GM12878 (cell line): ENCODE measurements around the gene TULP4.

Experiments used
- CBX5 ChIP-seq: sonication (generic); IDR thresholded peaks from 2 replicates; pipeline ENCODE4 v1.6.1; 2016; ENCODE audit warnings: low read depth, moderate library complexity, mild to moderate bottlenecking, inconsistent platforms
- CTCF ChIP-seq, 3 experiments: IDR thresholded peaks in 2 of 3; conservative IDR thresholded peaks in 1 of 3; 2 replicates each; pipeline ENCODE4 v1.5.1; 2011; ENCODE audit warnings: low read depth in 3 of 3, low read length in 3 of 3, mild to moderate bottlenecking in 3 of 3, control low read depth in 2 of 3, moderate library complexity in 2 of 3, inconsistent platforms in 1 of 3, mixed read lengths in 1 of 3; ENCODE audit not compliant: control insufficient read depth in 2 of 3, insufficient read depth in 1 of 3; ENCODE audit errors: extremely low read depth in 1 of 3
- GABPA ChIP-seq: IDR thresholded peaks from 2 replicates; pipeline ENCODE4 v1.6.1; 2014; ENCODE audit warnings: antibody characterized with exemption, low read depth, mild to moderate bottlenecking, inconsistent platforms
- NR2C2 ChIP-seq: IDR thresholded peaks from 2 replicates; pipeline ENCODE4 v1.6.1; 2011; ENCODE audit warnings: borderline replicate concordance, low read depth; ENCODE audit not compliant: control insufficient read depth, insufficient read length
- POLR2A ChIP-seq: IDR thresholded peaks from 2 replicates; pipeline ENCODE4 v1.6.1; 2011; ENCODE audit warnings: low read depth, mild to moderate bottlenecking, low read length
- SPI1 ChIP-seq: IDR thresholded peaks from 2 replicates; pipeline ENCODE4 v1.6.1; 2011; ENCODE audit warnings: low read depth, mild to moderate bottlenecking, low read length, moderate library complexity, borderline replicate concordance; ENCODE audit not compliant: insufficient read depth
- YY1 ChIP-seq: IDR thresholded peaks from 2 replicates; pipeline ENCODE4 v1.6.1; 2011; ENCODE audit warnings: low read depth, mild to moderate bottlenecking, low read length
- ZBTB11 ChIP-seq: fragments of 450-650 bp; formaldehyde crosslinking; IDR thresholded peaks from 2 replicates; pipeline ENCODE4 v1.5.0; 2022; ENCODE audit warnings: mild to moderate bottlenecking, missing genetic modification characterization
- ZSCAN29 ChIP-seq: fragments of 450-650 bp; IDR thresholded peaks from 2 replicates; pipeline ENCODE4 v1.6.1; 2017; ENCODE audit warnings: mild to moderate bottlenecking, moderate library complexity

GRCh38 chr6:158475344-158476302 is 163.4 kb downstream of the TULP4 start:
- TF ChIP-seq CTCF (IDR thresholded peaks at IDR 0.05 in 2 of 3, conservative IDR thresholded peaks at IDR 0.05 in 1 of 3; ENCODE audit: control insufficient read depth in 2 of 3, extremely low read depth in 1 of 3, insufficient read depth in 1 of 3, low read depth in 3 of 3, low read length in 3 of 3) (no peak), YY1 (peak; percentile 40; the same call in 1 of the 2 replicates), ZSCAN29 (no peak), POLR2A (peak; percentile 79), CBX5 (0 out of 2 replicates have a peak, but pooled peaks have one; percentile 7), GABPA (0 out of 2 replicates have a peak, but pooled peaks have one; percentile 53), ZBTB11 (no peak), NR2C2 (no peak), SPI1 (peak; percentile 44; the same call in 1 of the 2 replicates)
